NCI-H460 (cell line): ENCODE measurements around the gene MAD1L1. TPM values are rescaled to one million over a fixed set of nuclear protein-coding genes. Genes with fewer than 3 reads are reported as not detected.
"Not testable (repeated sequence)": the region's sequence is repeated elsewhere in the genome, so short reads cannot be mapped to it uniquely, and the experiment has no call there.

Experiments
- DNase-seq: peaks from one replicate; pipeline ENCODE4 v3.0.0-alpha.2; 2016; ENCODE audit warnings: low read depth; ENCODE audit errors: extremely low read depth
- total RNA-seq: library from RNA; depleted of rRNA; stranded (reverse); fragments of >200 nt; shearing (Covaris generic); gene quantifications from 2 replicates; pipeline ENCODE4 v1.2.3, GENCODE V29; 2014

Gene MAD1L1
- total RNA-seq, 1 experiment from 2014 or later: 25.9 TPM

DNA sequence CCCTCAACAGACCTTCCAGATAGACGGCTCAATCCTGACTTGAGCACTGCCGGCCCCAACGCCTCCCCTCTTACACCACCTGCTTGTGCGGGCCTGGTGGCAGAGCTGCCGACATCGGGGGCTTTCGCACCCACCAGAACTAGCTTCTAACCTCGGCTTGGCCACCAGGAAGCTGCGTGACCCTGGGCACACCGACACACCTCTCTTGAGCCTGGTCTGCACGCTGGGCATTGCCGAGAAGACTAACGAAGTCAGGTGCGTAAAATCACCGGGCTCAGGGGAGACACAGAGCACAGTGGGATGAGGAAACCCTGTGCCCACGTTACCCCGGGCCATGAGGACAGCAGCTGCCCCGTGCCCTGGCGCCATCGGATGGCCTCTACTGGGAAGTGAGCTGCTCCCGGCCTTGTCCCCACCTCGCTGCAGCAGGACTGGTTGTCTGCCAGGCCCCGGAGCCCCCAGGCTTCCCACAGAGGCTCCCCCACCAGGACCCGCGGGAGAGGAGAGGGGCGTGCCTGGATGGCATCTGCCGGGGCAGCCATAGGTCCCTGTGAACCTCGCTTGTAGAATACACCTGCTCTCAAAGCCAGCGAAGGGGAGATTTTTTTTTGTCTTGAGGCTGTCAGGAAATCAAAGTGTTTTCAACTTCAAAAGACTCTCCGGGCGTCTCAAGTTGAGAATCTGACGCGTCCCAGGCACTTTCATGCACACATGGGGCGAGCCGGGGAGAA, 408.4 kb downstream of the MAD1L1 start:
- not testable (repeated sequence) for DNase-seq

DNA sequence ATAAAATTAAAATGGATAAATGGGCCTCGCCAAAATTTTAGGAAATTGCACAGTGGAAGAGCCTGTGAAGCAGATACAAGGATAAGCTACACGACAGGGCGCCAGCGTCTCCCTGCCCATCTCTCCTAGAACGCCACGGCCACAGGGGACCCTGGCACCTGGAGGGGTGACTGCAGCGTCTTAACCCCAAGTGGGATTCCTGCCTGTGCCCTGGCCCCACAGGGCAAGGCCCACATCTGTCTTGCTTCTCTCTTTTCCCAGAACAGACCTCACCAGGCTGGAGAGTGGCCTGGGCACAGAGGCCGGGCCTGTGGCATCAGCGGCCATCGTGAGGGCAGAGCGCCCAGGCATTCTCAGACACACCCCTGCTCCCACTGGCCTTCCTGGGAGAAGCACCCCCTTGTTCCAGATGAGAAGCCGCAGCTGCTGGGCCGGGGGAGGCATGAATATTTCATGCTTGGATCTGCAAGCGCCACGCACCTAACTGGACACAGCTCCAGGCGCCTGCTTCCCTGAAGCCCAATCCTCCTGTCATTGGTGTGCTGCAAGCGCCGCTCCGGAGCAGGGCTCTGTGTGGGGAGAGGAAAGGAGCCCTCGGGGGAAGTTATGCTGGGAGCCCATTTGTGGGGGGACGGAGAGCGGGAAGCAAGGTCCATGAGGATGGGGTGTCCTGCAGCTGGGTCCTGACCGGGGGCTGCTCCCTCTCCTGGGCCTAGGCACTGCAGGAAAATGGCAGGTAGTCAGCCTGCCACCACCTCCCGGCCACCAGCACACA, 409.2 kb downstream of the MAD1L1 start:
- DNase-seq: no peak

DNA sequence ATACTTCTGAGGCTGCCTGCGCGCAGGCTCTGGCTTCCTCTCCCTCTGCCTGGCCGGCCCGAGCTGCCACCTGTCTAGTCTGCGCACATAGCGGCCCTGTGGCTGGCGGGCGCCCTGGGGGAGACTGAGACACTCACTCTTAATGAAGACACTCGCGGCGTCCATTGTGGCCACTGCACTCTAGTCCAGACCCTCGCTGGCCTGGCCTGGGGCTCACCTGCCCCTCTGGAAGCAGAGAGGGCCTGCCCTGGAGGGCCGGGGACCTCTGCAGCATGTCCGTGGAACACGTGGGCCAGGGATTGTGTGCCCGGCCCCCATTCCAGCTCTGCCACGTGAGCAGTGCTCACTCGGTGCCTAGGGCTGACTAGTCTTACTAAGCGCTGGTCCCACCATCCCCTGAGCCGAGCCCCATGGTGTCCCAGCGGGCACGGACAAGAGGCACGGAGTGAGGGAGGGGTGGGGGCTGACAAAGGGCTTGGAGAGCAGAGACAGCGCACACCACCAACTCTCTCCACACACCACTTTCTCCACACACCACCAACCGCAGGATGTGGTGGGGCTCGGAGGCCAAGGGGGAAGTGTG, 413.4 kb downstream of the MAD1L1 start:
- DNase-seq: no peak

DNA sequence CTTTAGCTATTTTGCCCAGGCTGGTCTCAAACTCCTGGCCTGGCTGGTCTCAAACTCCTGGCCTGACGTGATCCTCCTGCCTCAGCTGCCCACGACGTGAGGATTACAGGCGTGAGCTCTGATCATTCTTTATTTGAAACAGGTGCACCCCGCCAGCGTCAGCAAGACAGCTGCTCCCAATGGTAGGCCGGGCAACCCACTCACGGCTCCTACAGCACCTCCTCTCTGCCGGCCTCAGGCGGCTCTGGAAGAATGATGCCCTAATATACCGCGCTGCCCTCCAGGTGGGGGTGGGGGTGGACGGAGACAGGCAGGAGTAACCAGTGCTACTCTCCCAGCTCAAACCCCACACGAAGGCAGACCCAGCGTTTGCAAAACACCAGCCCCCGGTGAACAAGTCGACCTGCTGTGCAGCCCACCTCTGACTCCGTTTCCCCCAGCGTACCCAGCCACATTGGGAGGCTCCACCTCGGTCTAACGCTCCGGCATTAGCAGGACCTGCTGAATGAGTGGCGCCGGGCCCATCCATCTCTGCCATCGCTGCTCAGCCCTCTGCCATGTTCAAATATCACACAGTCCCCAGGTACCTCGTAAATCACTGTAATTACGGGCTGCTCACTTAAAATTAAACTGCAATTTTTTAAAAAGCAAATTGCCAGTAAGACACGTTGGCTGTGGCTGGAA, 414.0 kb downstream of the MAD1L1 start:
- no peak for DNase-seq

DNA sequence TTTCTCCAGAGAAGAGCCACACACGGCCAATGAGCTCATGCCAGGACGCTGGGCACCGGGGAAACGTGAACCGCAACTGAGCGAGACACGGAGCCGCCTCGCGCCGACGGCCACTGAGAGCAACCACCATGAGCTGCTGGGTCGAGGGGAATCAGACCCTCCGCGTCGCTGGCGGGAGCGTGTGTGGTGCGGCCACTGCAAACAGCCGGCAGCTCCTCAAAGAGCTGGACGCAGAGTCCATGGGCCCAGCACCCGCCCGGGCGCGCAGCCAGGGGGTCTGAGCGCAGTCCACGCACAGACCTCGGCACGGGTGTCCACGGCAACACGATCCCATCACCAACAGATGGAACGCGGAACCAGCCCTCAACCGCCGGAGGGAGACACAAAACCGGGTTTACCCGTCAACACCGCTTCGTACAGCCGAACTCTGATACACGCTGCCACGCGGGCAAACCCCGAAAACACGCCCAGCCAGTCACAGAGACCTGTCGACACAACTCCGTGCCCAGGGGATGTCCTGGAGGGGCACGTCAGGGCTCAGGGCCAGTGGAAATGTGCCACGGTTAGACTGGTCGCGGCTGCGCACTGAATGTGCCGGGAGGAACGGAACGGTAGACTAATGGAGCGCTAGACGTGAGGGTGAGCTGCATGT, 415.6 kb downstream of the MAD1L1 start:
- DNase-seq: no peak

DNA sequence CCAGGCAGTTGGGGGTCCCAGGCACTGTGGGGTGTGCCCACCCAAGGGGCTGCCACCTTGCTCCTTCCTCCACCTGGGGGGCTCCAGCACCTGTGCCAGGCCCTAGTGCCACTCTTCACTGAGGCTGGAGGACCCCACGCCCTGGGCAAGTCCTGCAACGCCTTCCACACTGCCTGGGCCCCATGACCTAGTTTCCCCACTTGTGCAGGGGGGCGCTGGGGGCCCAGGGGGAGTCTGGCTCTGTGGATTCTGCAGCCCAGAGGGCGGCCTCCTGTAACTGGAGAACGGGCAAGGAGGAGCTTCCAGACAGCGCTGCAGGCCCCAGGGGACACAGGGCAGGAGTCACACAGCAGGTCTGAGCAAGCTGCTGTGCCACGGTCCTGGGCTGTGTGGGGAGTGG, 416.3 kb downstream of the MAD1L1 start:
- DNase-seq: not testable (repeated sequence)

DNA sequence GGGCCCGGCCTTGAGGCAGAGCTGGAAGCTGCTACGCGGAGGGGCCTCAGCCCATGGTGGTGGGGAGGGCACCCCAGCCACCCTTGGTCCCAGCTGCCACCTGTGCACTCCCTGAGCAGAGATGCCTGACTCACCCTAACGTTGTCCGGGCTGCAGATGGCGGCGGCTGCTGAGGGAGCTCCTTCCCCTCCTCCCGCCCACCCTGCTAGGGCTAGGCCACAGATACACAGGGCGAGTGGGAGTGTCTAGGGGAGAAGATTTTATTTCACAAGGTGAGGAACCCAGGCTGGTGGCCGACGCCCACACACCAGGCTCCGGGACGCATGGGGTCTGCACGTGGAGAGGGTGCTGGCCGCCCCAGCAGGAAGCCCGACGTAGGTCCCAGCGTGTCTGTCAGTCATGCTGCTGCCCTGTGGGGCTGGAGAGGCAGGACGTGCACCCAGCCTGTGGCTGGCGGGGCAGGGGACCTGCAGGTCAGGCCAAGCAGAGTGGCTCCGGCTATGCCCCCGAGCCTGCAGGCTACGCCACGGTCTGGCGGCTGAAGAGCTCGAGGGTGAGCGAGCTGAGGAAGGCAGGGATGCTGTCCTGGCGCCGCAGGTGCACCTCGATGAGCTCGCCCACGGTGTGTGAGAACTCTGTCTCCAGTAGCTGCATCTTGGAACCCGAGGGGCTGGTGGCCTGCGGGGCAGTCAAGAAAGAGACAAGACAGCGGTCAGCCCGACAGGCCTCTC, 417.0 kb downstream of the MAD1L1 start:
- not testable (repeated sequence) for DNase-seq

DNA sequence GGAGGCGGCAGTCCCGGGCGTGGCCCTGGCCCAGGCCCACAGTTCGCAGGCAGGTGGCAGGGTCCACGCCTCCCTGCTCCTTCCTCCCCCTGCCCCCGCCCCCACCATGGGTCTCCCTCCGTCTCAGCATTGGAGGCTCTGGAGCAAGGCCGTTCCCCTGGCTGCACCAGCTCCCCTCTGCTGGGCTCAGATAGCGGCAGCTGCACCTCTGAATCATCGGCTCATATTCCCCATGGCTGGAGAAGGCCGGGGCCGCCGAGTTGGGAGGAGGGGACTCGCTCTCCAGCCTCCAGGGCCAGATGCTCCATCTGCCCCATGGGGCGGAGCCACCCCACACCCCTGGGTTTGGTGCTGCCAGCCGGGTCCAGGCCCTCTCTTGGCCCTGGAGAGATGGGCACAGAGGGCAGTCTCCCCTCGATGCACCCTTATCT, 417.7 kb downstream of the MAD1L1 start:
- DNase-seq: no peak

DNA sequence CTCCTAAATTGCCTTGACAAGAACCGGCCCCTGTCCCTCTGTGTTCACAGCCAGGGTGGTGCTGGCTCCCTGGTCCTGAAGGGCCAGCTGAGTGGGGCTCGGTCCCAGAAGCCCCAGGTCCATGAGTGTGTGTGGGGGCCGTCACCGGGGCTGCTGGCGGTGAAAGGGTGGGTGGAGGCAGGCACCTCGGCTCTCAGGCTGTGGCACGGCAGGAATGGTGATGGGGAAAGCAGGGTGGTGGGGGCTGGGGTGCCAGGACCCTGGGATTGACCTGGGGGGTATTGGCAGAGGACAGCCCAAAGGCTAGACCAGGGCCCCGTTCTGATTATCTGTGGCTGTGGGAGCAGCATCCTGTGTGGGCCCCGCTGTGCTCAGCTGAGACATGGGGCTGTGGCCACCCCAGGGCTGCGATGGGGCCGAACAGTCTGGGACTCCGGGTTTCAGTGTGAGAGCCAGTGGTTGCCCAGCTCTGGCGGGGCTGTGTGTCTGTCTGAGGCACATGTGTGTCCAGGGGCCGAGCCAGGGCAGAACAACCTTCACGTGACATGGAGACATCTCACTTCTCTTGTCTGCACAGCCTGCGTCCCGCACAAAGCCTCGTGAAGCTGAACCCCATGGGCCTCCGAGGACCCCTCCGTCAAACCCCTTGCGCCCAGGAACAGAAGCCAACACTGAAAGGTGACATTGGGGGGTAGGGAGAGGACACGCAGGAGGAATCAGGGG, 418.5 kb downstream of the MAD1L1 start:
- no peak for DNase-seq

DNA sequence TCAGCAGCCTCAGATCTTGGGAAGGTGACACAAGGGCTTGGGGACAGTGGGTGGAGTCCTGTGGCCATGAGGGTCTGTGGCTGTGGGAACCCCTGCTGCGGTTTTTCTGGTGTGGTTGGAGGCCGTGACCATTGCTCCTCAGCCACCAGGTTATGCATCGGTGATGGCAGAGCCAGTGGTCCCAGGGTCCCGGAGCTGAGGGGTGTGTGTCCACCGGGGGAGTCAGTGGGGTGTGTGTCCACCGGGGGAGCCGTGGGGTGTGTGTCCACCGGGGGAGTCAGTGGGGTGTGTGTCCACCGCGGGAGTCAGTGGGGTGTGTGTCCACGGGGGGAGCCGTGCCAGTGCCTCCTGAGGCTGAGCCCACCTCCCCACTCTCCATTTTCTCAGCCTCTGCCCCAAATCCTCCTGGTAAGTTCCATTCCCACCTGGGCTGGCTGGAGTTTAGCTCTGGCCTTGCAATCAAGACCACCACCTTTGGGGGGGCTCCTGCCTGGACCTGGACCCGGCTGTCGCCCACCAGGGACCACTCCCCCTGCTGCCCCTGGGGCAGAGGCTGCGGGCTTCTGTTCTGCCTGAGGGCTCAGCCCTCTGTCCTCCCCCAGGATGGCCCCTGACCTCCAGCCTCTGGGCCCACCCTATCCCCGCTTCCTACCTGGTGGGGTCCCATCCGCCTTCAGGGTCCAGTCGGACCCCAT, 419.2 kb downstream of the MAD1L1 start:
- no peak for DNase-seq

DNA sequence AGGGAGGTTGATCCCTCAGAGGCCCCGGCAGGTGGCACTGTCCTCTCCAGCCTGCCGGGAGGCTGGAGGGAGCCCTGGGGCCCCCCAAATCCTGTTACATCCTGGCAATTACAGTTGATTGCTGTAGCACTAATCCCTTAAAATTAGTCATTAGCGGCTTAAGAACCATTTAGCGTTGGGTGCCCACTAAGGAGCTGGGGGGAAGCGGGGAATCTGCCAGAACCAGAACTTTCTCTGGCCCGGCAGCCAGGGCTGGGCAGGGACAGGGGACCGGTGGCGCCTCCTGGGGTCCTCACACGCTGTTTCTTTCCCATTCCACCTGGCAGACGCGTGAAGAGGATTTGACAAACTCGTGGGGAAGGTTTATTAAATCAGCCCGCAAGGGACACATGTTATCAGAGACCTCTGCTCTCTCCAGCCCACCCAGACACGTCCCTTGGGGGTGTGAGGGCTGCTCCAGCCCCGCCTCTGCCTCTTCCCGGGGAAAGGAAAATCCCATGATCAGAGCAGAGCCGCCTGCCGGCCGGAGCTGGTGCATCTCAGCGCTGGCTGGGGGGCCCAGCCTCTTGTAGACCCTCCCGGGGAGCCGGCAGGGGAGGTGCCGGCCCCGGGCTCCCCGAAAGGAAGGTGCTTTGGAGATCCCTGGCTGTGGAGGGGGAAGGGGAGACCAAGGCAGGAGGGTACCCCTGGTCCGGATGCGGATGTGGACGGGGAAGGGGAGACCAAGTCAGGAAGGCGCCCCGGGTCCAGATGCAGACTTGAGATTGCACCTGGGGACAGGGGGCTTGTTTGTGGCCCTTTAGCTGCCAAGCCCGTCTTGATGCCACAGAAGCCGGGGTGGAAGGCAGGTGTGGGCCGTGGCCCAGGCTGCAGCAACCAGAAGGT, 420.0 kb downstream of the MAD1L1 start:
- peak; percentile 1 for DNase-seq

DNA sequence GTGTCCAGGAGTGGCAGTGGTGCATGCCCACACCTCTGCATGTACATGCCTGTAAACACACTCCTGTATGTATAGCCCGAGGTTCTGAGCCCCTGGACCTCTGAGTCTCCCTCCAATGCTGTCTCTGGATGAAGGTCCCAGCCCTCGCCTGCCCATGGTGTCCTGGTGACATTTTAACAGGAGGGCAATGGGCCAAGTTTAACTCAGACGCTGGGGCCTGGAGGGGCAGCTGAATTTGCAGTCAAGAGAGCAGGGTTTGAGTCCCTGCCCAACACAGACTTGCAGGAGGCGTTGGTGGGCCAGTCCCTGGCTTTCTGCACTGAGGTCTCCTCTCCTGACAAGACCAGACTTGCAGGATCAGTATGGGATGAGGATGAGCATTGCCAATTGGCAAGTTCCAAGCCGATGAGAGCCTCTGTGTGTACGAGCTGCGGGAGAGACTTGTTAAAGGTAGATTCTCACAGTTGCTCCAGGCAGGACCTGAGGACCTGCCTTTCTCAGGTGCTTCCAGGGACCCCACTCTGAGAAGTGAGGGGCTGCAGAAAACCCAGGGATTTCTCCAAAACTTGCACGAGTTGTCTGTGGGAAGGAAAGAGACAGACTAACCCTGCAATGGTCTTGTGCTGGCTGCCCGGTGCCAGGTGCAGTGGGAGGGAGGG, 420.8 kb downstream of the MAD1L1 start:
- DNase-seq: no peak

DNA sequence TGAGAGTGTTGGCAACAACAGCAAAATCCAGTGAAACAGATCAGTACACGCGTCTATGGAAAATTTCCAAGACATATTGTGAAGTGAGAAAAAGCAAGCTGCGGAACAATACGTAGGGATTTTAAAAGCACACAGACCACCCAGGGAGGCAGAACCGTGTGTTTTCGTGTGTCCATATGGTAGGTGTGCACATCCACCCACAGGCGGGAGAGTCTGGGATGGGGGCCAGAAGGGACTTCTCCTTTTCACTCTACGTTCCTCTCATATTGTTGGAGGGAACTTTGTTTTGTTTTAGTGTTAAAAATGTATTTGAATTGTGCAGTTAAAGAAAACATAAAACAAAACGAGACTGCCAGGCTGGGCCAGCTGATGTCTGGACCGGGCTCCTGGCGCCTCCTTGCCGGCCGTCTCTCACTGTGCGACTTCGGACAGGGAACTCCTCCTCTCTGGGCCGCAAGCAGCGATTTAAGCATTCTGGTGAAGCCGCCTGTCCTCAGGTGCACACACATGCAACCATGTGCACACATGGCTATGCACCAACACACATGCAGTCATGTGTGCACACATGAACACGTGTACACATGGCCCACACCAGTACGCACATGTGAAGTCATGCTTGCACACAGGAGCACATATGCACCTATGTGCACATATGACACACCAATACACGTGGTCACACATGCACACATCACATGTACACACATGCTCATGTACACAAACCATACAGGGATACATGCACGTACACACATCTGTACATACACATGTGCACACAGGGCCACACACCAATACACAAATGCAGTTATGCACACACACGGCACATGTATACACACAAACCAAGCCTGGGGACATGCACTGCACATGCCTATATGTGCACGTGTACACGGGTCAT, 421.5 kb downstream of the MAD1L1 start:
- no peak for DNase-seq

DNA sequence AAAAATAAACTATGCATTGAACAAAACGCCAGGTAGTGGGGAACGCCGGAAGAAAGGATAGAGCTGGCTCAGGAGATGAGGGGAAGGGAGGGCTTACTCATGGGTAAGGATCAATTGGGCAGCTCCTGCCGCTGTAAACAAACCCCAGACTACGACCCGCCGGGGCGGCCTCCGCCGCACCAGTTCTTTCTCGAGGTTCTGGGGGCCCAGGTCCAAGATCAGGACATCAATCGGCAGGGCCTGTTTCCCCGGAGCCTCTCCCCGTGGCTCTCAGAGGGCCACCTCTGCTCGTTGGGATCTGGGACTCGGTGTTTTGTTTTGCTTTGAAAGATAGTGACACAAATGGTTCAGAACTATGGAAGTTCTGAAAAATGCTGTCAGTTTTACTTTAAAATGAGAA, 422.2 kb downstream of the MAD1L1 start:
- no peak for DNase-seq

DNA sequence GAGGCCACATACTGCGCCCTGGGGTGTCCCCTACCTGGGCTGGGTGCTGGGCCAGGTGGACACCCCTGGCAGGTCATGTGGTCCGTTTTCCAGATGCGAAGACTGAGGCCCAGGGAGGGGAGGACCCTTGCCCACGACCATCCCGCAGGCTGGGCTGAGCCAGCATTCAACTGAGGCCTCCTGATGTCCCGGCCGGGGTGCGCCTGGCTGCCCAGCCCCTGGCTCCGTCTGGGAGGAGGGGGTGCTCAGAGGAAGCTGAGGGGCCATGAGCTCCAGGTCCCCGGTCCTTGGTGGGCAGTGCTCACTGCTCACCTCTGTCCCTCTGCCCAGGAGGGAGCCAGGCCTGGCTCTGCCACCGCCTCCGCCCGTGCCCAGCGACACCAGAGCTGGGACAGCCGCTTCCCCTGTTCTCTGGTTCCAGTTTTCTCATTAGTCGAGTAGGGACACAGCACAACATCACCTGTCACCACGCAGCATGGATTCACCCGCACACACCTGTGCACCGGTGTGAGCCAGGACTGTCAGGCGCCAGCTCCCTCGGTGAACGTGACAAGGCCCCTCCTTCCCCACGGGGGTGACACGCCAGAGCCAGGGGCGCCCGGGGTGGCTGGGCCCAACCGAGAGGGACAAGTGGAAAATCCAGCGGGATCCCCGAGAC, 423.0 kb downstream of the MAD1L1 start:
- DNase-seq: no peak

DNA sequence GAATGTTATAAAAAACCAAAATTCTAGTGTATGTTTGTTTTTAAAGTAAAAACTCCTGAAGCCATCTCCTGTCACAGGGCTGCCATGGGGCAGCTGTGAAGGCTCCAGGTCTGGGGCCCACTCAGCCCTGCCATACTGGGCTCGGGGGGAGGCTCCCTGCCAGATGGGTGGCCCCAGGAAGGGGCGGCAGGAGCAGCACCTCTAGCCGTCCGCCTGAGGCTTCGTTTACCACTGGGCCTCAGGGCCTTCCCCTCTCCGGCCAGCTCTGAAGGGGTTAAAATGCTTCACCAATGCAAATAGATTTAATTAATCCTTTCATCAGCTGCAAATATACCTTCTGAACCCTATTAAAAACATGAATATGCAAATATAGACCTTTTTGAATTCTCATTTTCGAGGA, 423.7 kb downstream of the MAD1L1 start:
- no peak for DNase-seq
